ENCODE results near the gene ASMT. TPM values are rescaled to one million over a fixed set of nuclear protein-coding genes. Genes with fewer than 3 reads are reported as not detected.

Gene ASMT
- total and polyA plus RNA-seq, 10 of the 15 experiments (the other 5 are each of a cell fraction or from before 2014, with no cell fraction given) = 0.18 to 0.29 TPM; not detected in 8

DNA sequence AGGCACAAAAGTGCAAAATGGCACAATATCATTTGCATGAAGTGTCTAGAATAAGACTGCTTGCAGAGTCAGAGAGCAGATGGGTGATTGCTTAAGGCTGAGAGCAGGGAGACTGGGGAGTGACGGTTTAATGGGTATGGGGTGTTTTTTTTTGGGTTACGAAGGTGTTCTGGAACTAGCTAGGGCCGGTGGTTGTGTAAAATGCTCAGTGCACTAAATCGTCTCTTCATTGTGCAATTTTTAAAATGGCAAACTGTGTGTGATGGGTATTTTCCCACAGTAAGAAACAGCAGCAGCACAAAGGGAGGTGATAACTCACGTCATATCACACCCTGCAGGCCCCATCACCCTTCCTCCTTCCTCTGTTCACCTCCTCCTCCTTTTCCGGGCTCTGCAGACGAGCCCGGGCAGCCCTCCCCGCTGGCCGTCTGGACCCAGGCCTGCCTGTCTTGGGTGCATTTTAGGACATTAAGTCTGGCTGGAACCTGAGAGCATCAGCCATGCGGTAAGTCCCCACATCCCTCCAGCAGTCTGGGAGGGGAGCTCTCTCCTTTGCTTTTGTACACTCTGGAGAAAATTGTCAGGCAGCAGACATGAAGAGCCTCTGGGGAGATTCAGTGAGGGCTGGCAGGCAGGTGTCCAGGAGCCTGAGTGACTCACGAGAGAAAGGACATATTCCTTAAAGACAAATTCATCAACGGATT is 42.7 kb downstream of the ASMT start (continued):
- no peak for TF ChIP-seq TARDBP (IDR thresholded peaks at IDR 0.05; ENCODE audit: borderline replicate concordance)
- TF ChIP-seq GATAD2B (conservative IDR thresholded peaks at IDR 0.05; ENCODE audit: low read depth) = peak; percentile 49; the same call in 1 of the 2 replicates
- TF ChIP-seq POLR2A (IDR thresholded peaks at IDR 0.05; ENCODE audit: low read depth, low read length) = peak; percentile 85
- TF ChIP-seq, protein P1, sequence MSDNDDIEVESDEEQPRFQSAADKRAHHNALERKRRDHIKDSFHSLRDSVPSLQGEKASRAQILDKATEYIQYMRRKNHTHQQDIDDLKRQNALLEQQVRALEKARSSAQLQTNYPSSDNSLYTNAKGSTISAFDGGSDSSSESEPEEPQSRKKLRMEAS (IDR thresholded peaks at IDR 0.05; ENCODE audit: low read depth, low read length) = 0 out of 2 replicates have a peak, but pooled peaks have one; percentile 33
- TF ChIP-seq, protein P2, sequence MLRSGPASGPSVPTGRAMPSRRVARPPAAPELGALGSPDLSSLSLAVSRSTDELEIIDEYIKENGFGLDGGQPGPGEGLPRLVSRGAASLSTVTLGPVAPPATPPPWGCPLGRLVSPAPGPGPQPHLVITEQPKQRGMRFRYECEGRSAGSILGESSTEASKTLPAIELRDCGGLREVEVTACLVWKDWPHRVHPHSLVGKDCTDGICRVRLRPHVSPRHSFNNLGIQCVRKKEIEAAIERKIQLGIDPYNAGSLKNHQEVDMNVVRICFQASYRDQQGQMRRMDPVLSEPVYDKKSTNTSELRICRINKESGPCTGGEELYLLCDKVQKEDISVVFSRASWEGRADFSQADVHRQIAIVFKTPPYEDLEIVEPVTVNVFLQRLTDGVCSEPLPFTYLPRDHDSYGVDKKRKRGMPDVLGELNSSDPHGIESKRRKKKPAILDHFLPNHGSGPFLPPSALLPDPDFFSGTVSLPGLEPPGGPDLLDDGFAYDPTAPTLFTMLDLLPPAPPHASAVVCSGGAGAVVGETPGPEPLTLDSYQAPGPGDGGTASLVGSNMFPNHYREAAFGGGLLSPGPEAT (IDR thresholded peaks at IDR 0.05; ENCODE audit: low read depth) = peak; percentile 76
- TF ChIP-seq, protein P3, sequence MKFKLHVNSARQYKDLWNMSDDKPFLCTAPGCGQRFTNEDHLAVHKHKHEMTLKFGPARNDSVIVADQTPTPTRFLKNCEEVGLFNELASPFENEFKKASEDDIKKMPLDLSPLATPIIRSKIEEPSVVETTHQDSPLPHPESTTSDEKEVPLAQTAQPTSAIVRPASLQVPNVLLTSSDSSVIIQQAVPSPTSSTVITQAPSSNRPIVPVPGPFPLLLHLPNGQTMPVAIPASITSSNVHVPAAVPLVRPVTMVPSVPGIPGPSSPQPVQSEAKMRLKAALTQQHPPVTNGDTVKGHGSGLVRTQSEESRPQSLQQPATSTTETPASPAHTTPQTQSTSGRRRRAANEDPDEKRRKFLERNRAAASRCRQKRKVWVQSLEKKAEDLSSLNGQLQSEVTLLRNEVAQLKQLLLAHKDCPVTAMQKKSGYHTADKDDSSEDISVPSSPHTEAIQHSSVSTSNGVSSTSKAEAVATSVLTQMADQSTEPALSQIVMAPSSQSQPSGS (IDR thresholded peaks at IDR 0.05; ENCODE audit: low read length) = 0 out of 2 replicates have a peak, but pooled peaks have one; percentile 42
- peak; percentile 70 for TF ChIP-seq TAF1 (IDR thresholded peaks at IDR 0.05; ENCODE audit: borderline replicate concordance, low read depth, low read length)
- peak; percentile 37 to 39; a peak in 2 of 4 replicates for TF ChIP-seq EP300 (IDR thresholded peaks at IDR 0.05; ENCODE audit: borderline replicate concordance in 1 of 2, control insufficient read depth in 1 of 2, low read depth in 2 of 2, low read length in 2 of 2)
- 0 out of 3 replicates have a peak, but pooled peaks of 1 of the 2 experiments have one; percentile 19 for TF ChIP-seq EGR1 (IDR thresholded peaks at IDR 0.05; ENCODE audit: borderline replicate concordance in 1 of 2, low read depth in 2 of 2, low read length in 2 of 2)
- 0 out of 4 replicates have a peak, but pooled peaks of 1 of the 2 experiments have one; percentile 16 for TF ChIP-seq ETV6 (conservative IDR thresholded peaks at IDR 0.05 in 1 of 2, IDR thresholded peaks at IDR 0.05 in 1 of 2; ENCODE audit: borderline replicate concordance in 1 of 2, low read depth in 1 of 2)
- peak; percentile 63 for TF ChIP-seq MEF2B (IDR thresholded peaks at IDR 0.05; ENCODE audit: partially characterized antibody, poor library complexity, severe bottlenecking)
- no peak for TF ChIP-seq SREBF1 (IDR thresholded peaks at IDR 0.05; ENCODE audit: low read length)
- TF ChIP-seq NKRF (conservative IDR thresholded peaks at IDR 0.05) = 0 out of 2 replicates have a peak, but pooled peaks have one; percentile 41
- peak; percentile 28; the same call in 1 of the 2 replicates for TF ChIP-seq RAD21 (IDR thresholded peaks at IDR 0.05; ENCODE audit: insufficient read depth, low read depth, low read length)
- no peak for TF ChIP-seq RB1 (IDR thresholded peaks at IDR 0.05; ENCODE audit: borderline replicate concordance)
- no peak for TF ChIP-seq ZNF592 (IDR thresholded peaks at IDR 0.05)
- TF ChIP-seq PAX5 (IDR thresholded peaks at IDR 0.05; ENCODE audit: borderline replicate concordance, low read depth, low read length) = peak; percentile 28; the same call in 1 of the 2 replicates
- 0 out of 2 replicates have a peak, but pooled peaks have one; percentile 40 for TF ChIP-seq SPI1 (IDR thresholded peaks at IDR 0.05; ENCODE audit: borderline replicate concordance, insufficient read depth, low read depth, low read length)
